ENCODE results near the gene SLC47A2. TPM values are rescaled to one million over a fixed set of nuclear protein-coding genes. Genes with fewer than 3 reads are reported as not detected.

Gene SLC47A2
- total RNA-seq, 2 donors from 2014 or later, result not detected

GRCh38 chr17:19720631-19721426 lies 4.4 kb upstream of the SLC47A2 start:
- Histone ChIP-seq H3K4me3 (no peak overlapping the region), H3K27me3 (no peaks in the 10 kb centered on the region), H3K27ac (no peak overlapping the region), H3K9me3 (no peaks in the 10 kb centered on the region), H3K4me1 (peaks cover 0 to 10% of the 10 kb centered on the region in 2 donors), H3K36me3 (no peaks in the 10 kb centered on the region)
- TF ChIP-seq CTCF (IDR thresholded peaks at IDR 0.05), result no peak
- DNase-seq (ENCODE audit: low spot score), result no peak

- Histone ChIP-seq H3K36me3 (no peaks in the 10 kb centered on the region), H3K27ac (no peak overlapping the region), H3K4me1 (peaks cover 0 to 10% of the 10 kb centered on the region in 2 donors), H3K4me3 (no peak overlapping the region), H3K9me3 (no peaks in the 10 kb centered on the region), H3K27me3 (no peaks in the 10 kb centered on the region)
- DNase-seq (ENCODE audit: low spot score), result no peak
- no peak for TF ChIP-seq CTCF (IDR thresholded peaks at IDR 0.05)
Measured at GRCh38 chr17:19720210-19720475, 3.8 kb upstream of the SLC47A2 start.

GRCh38 chr17:19719355-19720209 lies 3.2 kb upstream of the SLC47A2 start:
- H3K27me3 ChIP-seq, result no peaks in the 10 kb centered on the region
- peaks cover 0 to 10% of the 10 kb centered on the region in 2 donors for H3K4me1 ChIP-seq
- H3K36me3 ChIP-seq, result no peaks in the 10 kb centered on the region
- DNase-seq (ENCODE audit: low spot score), result no peak
- no peak for TF ChIP-seq CTCF (IDR thresholded peaks at IDR 0.05)
- H3K27ac ChIP-seq, result no peak overlapping the region
- no peak overlapping the region for H3K4me3 ChIP-seq
- no peaks in the 10 kb centered on the region for H3K9me3 ChIP-seq

- Histone ChIP-seq H3K27ac (no peak overlapping the region), H3K4me3 (no peak overlapping the region), H3K27me3 (no peaks in the 10 kb centered on the region), H3K36me3 (no peaks in the 10 kb centered on the region), H3K9me3 (no peaks in the 10 kb centered on the region), H3K4me1 (peaks cover 0 to 10% of the 10 kb centered on the region in 2 donors)
- DNase-seq (ENCODE audit: low spot score), result no peak
- no peak for TF ChIP-seq CTCF (IDR thresholded peaks at IDR 0.05)
Measured at GRCh38 chr17:19718613-19719354, 2.4 kb upstream of the SLC47A2 start.

- no peak for DNase-seq (ENCODE audit: low spot score)
- H3K27me3 ChIP-seq, result no peaks in the 10 kb centered on the region
Measured at GRCh38 chr17:19718041-19718612, 1.7 kb upstream of the SLC47A2 start.

More at GRCh38 chr17:19718041-19718612, 1.7 kb upstream of the SLC47A2 start:
- Histone ChIP-seq H3K4me3 (no peak overlapping the region), H3K27ac (no peak overlapping the region), H3K36me3 (no peaks in the 10 kb centered on the region), H3K4me1 (peaks cover 0 to 10% of the 10 kb centered on the region in 2 donors), H3K9me3 (no peaks in the 10 kb centered on the region)
- no peak for TF ChIP-seq CTCF (IDR thresholded peaks at IDR 0.05)

Data from right atrium auricular region (tissue), 2 donors.